ENCODE measurements around the gene RGS6. TPM values are rescaled to one million over a fixed set of nuclear protein-coding genes. Genes with fewer than 3 reads are reported as not detected.
A peak's percentile ranks its signal among the peaks of the same experiment; 100 is the strongest.

RGS6 gene
- total RNA-seq, 1 donor, result not detected

DNA sequence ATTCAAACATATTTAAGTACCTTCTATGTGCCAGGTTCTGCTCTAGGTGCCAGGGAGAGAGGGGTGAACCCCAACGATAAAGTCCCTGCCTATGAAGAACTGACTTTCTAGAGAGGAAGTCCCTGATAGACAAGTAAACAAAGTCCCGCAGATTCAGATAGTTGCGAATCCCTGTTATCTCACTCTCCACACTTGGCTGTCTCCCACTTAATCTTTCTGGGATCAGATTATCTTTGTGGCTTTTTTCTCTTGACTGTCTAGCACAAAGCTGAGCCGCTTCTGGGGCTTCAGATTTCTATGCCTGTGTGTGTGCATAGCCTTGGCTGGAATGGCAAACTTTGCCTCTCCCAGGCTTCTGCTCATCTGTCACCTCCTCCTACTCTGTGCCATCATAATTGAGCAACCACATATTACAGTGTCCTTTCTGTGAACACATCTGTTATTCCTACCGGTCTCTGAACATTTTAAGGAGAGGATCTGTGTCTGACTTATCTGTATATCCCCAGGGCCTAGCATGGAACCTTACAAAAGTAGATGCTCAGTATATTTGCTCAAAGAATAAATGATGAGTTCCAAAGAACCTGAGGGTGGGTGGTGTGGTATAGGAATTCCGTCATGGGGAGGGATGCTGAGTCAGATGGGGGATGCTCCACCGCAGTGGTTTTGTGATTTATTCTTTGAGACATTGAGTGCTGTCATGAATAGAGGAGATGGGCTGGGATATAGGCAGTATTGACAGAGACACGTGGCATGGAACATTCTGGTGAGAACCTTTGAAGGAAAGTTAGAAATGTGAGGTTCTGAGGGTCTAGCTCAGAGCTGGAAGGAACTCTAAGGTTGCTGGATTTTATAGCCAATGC, 28.5 kb downstream of the RGS6 start:
- H3K27me3 ChIP-seq (ENCODE audit: insufficient read depth, low read length), result no peaks in the 10 kb centered on the region
- no peak overlapping the region for H3K4me3 ChIP-seq (ENCODE audit: insufficient read depth, low read length)
- no peaks in the 10 kb centered on the region for H4K20me1 ChIP-seq (ENCODE audit: insufficient read depth, low read length)
- no peak overlapping the region for H2AFZ ChIP-seq (ENCODE audit: low read length)
- no peaks in the 10 kb centered on the region for H3K79me2 ChIP-seq (ENCODE audit: insufficient read depth, low read length)
- no peak overlapping the region for H3K27ac ChIP-seq (ENCODE audit: low read depth, low read length)
- no peak for DNase-seq (ENCODE audit: insufficient read length, low spot score, missing footprints)
- no peaks in the 10 kb centered on the region for H3K9me3 ChIP-seq (ENCODE audit: low read depth, low read length)
- no peak overlapping the region for H3K4me2 ChIP-seq (ENCODE audit: insufficient read depth, low read length)
- TF ChIP-seq, protein P1, sequence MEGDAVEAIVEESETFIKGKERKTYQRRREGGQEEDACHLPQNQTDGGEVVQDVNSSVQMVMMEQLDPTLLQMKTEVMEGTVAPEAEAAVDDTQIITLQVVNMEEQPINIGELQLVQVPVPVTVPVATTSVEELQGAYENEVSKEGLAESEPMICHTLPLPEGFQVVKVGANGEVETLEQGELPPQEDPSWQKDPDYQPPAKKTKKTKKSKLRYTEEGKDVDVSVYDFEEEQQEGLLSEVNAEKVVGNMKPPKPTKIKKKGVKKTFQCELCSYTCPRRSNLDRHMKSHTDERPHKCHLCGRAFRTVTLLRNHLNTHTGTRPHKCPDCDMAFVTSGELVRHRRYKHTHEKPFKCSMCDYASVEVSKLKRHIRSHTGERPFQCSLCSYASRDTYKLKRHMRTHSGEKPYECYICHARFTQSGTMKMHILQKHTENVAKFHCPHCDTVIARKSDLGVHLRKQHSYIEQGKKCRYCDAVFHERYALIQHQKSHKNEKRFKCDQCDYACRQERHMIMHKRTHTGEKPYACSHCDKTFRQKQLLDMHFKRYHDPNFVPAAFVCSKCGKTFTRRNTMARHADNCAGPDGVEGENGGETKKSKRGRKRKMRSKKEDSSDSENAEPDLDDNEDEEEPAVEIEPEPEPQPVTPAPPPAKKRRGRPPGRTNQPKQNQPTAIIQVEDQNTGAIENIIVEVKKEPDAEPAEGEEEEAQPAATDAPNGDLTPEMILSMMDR (IDR thresholded peaks at IDR 0.05; ENCODE audit: extremely low read depth, low read depth, low read length), result no peak
- no peaks in the 10 kb centered on the region for H3K4me1 ChIP-seq (ENCODE audit: insufficient read depth, low read length)
- H3K36me3 ChIP-seq (ENCODE audit: insufficient read depth, low read length), result no peaks in the 10 kb centered on the region

DNA sequence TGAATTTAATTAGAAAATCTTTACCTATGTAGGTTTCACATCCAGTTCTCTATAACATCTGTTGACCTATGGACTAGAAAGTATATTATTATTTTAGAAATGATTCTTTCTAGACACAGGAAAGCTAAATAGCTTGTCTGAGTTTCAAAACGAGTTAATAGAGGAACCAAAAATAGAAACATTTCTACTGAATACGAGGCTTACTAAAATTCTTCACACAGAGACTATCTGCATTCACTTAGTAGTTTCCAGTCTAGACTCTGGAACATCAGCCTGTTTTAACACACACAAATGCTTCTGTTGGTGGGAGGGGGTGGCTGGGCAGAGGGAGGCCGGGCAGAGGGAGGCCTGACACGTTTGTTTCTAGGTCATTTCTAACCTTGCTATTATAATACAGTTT, 29.7 kb downstream of the RGS6 start:
- Histone ChIP-seq H3K79me2 (ENCODE audit: insufficient read depth, low read length) (no peaks in the 10 kb centered on the region), H4K20me1 (ENCODE audit: insufficient read depth, low read length) (no peaks in the 10 kb centered on the region), H3K4me1 (ENCODE audit: insufficient read depth, low read length) (no peaks in the 10 kb centered on the region), H3K4me3 (ENCODE audit: insufficient read depth, low read length) (no peak overlapping the region), H3K4me2 (ENCODE audit: insufficient read depth, low read length) (no peak overlapping the region), H2AFZ (ENCODE audit: low read length) (no peak overlapping the region), H3K9me3 (ENCODE audit: low read depth, low read length) (no peaks in the 10 kb centered on the region), H3K27ac (ENCODE audit: low read depth, low read length) (no peak overlapping the region), H3K36me3 (ENCODE audit: insufficient read depth, low read length) (no peaks in the 10 kb centered on the region), H3K27me3 (ENCODE audit: insufficient read depth, low read length) (no peaks in the 10 kb centered on the region)
- no peak for DNase-seq (ENCODE audit: insufficient read length, low spot score, missing footprints)
- TF ChIP-seq, protein P1 (IDR thresholded peaks at IDR 0.05; ENCODE audit: extremely low read depth, low read depth, low read length), result no peak

DNA sequence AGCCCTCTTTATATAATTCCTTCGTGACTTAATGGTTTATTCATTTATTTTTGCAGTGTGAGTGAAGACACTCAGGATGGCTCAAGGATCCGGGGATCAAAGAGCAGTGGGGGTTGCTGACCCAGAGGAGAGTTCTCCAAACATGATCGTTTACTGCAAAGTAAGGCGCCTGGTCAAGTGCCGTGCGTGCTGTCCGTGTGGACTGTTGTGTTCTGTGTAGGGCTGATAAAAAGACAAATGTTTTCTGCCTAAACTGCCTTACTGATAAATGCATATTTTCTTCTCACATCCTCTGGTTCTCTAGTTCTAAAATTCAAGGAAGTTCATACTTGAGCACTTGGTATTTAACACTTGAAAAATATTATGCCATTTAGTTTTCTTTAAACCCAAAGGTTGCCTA, 32.5 kb downstream of the RGS6 start:
- no peaks in the 10 kb centered on the region for H3K9me3 ChIP-seq (ENCODE audit: low read depth, low read length)
- TF ChIP-seq, protein P1 (IDR thresholded peaks at IDR 0.05; ENCODE audit: extremely low read depth, low read depth, low read length), result no peak
- H3K4me3 ChIP-seq (ENCODE audit: insufficient read depth, low read length), result no peak overlapping the region
- no peaks in the 10 kb centered on the region for H4K20me1 ChIP-seq (ENCODE audit: insufficient read depth, low read length)
- H3K4me2 ChIP-seq (ENCODE audit: insufficient read depth, low read length), result no peak overlapping the region
- no peaks in the 10 kb centered on the region for H3K79me2 ChIP-seq (ENCODE audit: insufficient read depth, low read length)
- H3K36me3 ChIP-seq (ENCODE audit: insufficient read depth, low read length), result no peaks in the 10 kb centered on the region
- no peak overlapping the region for H2AFZ ChIP-seq (ENCODE audit: low read length)
- no peak for DNase-seq (ENCODE audit: insufficient read length, low spot score, missing footprints)
- H3K27ac ChIP-seq (ENCODE audit: low read depth, low read length), result no peak overlapping the region
- H3K27me3 ChIP-seq (ENCODE audit: insufficient read depth, low read length), result no peaks in the 10 kb centered on the region
- H3K4me1 ChIP-seq (ENCODE audit: insufficient read depth, low read length), result no peaks in the 10 kb centered on the region

DNA sequence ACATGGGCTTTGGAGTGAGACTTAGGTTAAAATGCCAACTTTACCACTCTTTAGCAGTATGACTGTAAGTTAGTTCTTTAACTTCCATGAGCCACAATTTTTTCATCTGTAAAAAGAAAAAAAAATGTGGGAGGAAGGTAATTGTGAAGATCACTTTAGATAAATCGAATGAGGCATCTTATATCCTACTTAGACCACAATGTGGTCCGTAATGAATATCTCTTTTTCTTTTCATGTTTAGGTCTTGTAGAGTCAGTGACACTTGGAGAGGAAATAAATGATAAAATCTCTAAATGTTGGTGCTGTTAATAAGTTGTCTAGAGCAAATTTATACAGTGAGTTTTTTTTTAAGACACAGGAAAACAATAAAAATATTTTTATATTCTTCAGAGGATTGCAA, 34.3 kb downstream of the RGS6 start:
- no peak overlapping the region for H3K27ac ChIP-seq (ENCODE audit: low read depth, low read length)
- H3K4me1 ChIP-seq (ENCODE audit: insufficient read depth, low read length), result no peaks in the 10 kb centered on the region
- H3K36me3 ChIP-seq (ENCODE audit: insufficient read depth, low read length), result no peaks in the 10 kb centered on the region
- no peaks in the 10 kb centered on the region for H4K20me1 ChIP-seq (ENCODE audit: insufficient read depth, low read length)
- H2AFZ ChIP-seq (ENCODE audit: low read length), result no peak overlapping the region
- no peaks in the 10 kb centered on the region for H3K27me3 ChIP-seq (ENCODE audit: insufficient read depth, low read length)
- TF ChIP-seq, protein P1 (IDR thresholded peaks at IDR 0.05; ENCODE audit: extremely low read depth, low read depth, low read length), result no peak
- DNase-seq (ENCODE audit: insufficient read length, low spot score, missing footprints), result peak; percentile 36
- H3K79me2 ChIP-seq (ENCODE audit: insufficient read depth, low read length), result no peaks in the 10 kb centered on the region
- no peak overlapping the region for H3K4me3 ChIP-seq (ENCODE audit: insufficient read depth, low read length)
- no peaks in the 10 kb centered on the region for H3K9me3 ChIP-seq (ENCODE audit: low read depth, low read length)
- no peak overlapping the region for H3K4me2 ChIP-seq (ENCODE audit: insufficient read depth, low read length)

All from osteoblast (primary cell).